ENCODE measurements around the gene TAS2R42.

Gene TAS2R42, protein sequence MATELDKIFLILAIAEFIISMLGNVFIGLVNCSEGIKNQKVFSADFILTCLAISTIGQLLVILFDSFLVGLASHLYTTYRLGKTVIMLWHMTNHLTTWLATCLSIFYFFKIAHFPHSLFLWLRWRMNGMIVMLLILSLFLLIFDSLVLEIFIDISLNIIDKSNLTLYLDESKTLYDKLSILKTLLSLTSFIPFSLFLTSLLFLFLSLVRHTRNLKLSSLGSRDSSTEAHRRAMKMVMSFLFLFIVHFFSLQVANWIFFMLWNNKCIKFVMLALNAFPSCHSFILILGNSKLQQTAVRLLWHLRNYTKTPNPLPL

DNA sequence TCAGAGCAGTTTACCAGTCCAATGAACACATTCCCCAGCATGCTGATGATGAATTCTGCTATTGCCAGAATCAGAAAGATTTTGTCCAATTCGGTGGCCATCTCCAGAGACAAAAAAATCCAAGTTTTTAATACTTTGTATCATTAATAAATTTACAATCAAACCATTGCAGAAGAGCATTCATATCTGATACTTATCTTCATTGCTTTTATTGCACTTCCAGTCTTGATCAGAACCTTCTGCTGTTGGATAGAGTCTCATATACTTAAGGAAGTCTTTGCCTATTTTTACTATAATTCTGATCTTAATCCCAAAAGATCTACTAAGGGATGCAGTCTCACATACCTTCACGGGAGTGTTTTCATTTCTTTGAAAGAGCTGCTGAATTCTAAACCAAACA lies at the start of gene TAS2R42:
TSS of gene TAS2R42 (minus strand) at position 101 of the 400 bp plus-strand sequence. CDS start at position 101, 0 bp downstream.
- H3K36me3 ChIP-seq (ENCODE audit: control insufficient read depth, insufficient read depth, low read length) = no peaks in the 10 kb centered on the region
- no peak within 1 kb of the TSS for H3K27ac ChIP-seq
- no peaks in the 10 kb centered on the region for H3K9me3 ChIP-seq (ENCODE audit: control insufficient read depth, low read length)
- no peak within 1 kb of the TSS for H3K4me3 ChIP-seq (ENCODE audit: low read depth, low read length)
- H2AFZ ChIP-seq = no peak within 1 kb of the TSS
- no peaks in the 10 kb centered on the region for H3K27me3 ChIP-seq (ENCODE audit: control insufficient read depth, insufficient read depth, low read length)
- no peak within 1 kb of the TSS for H3K9ac ChIP-seq
- H3K4me2 ChIP-seq (ENCODE audit: low read length) = no peak within 1 kb of the TSS
- no peaks in the 10 kb centered on the region for H3K4me1 ChIP-seq
- TF ChIP-seq, protein P1, sequence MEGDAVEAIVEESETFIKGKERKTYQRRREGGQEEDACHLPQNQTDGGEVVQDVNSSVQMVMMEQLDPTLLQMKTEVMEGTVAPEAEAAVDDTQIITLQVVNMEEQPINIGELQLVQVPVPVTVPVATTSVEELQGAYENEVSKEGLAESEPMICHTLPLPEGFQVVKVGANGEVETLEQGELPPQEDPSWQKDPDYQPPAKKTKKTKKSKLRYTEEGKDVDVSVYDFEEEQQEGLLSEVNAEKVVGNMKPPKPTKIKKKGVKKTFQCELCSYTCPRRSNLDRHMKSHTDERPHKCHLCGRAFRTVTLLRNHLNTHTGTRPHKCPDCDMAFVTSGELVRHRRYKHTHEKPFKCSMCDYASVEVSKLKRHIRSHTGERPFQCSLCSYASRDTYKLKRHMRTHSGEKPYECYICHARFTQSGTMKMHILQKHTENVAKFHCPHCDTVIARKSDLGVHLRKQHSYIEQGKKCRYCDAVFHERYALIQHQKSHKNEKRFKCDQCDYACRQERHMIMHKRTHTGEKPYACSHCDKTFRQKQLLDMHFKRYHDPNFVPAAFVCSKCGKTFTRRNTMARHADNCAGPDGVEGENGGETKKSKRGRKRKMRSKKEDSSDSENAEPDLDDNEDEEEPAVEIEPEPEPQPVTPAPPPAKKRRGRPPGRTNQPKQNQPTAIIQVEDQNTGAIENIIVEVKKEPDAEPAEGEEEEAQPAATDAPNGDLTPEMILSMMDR (IDR thresholded peaks at IDR 0.05) = no peak
- H3K79me2 ChIP-seq = no peaks in the 10 kb centered on the region

DNA sequence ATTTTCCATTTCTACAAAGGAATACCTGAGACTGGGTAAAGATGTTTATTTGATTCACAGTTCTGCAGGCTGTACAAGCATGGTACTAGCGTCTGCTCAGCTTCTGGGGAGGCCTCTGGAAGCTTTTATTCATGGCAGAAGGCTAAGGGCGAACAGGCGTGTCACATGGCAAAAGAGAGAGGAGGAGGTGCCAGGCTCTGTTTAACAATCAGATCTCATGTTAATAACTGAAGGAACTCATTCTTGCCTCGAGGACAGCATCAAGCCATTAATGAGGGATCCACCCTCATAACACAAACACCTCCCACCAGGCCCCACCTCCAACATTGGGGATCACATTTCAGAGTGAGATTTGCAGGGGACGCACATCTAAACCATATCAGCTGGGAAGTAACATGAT lies 46.8 kb upstream of the TAS2R42 start:
- H3K9me3 ChIP-seq (ENCODE audit: control insufficient read depth, low read length) = no peaks in the 10 kb centered on the region
- no peaks in the 10 kb centered on the region for H3K36me3 ChIP-seq (ENCODE audit: control insufficient read depth, insufficient read depth, low read length)
- TF ChIP-seq, protein P1 (IDR thresholded peaks at IDR 0.05) = no peak

DNA sequence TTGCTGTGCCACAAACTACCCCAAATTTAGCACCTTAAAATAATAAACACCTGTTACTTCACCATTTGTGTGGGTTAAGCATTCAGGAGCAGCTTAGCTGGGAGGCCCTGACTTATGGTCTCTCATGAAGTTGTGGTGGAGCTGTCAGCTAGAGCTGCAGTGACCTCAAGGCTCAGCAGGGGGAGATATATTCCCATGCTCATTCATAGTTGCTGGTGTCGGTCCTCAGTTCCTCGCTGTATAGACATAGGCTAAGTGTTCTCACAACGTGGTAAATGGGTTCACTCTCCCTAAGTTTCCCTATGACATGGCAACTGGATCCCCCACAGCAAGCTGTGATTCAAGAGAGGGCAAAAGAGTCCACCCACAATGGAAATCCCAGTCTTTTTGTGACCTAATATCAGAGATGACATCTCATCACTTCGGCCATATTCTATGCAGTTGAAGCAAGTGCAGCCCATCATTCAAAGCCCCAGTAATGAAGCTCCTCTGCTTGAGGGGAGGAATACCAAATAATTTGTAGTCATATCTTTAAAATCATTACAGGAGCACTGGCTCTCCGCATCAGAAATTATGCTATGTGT lies 41.7 kb upstream of the TAS2R42 start:
- no peak overlapping the region for H3K27ac ChIP-seq
- no peaks in the 10 kb centered on the region for H3K27me3 ChIP-seq (ENCODE audit: control insufficient read depth, insufficient read depth, low read length)
- no peaks in the 10 kb centered on the region for H3K36me3 ChIP-seq (ENCODE audit: control insufficient read depth, insufficient read depth, low read length)
- H2AFZ ChIP-seq = peak overlapping the region; percentile 63
- no peak overlapping the region for H3K4me3 ChIP-seq (ENCODE audit: low read depth, low read length)
- no peak overlapping the region for H3K4me2 ChIP-seq (ENCODE audit: low read length)
- no peaks in the 10 kb centered on the region for H3K9me3 ChIP-seq (ENCODE audit: control insufficient read depth, low read length)
- H3K79me2 ChIP-seq = no peaks in the 10 kb centered on the region
- TF ChIP-seq, protein P1 (IDR thresholded peaks at IDR 0.05) = peak; percentile 86
- H3K9ac ChIP-seq = no peak overlapping the region
- H3K4me1 ChIP-seq = peaks cover 7% of the 10 kb centered on the region

More for the DNA sequence above, 46.8 kb upstream of the TAS2R42 start:
- no peaks in the 10 kb centered on the region for H3K27me3 ChIP-seq (ENCODE audit: control insufficient read depth, insufficient read depth, low read length)
- H3K4me2 ChIP-seq (ENCODE audit: low read length) = no peak overlapping the region
- no peak overlapping the region for H3K4me3 ChIP-seq (ENCODE audit: low read depth, low read length)
- H2AFZ ChIP-seq = no peak overlapping the region
- H3K9ac ChIP-seq = no peak overlapping the region
- no peaks in the 10 kb centered on the region for H3K79me2 ChIP-seq
- H3K27ac ChIP-seq = no peak overlapping the region
- H3K4me1 ChIP-seq = peaks cover 8% of the 10 kb centered on the region

DNA sequence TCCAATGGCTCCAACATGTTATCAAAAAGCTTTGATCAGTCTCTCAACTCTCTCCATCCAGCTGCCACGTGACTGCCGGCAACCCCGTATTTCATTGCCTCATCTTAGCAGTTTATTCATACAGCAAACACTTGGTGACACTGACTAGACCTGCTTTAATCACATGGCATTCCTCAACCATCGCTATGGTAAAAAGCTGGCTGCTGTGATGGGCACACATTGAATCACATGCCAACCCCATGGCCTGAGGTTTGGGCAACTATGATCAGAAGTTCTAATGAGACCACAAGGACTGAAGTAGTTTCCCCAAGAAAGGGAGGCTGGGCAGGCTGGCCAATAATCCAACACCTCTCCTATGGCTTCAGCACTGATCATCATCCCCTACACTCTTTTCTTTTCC lies 40.6 kb upstream of the TAS2R42 start:
- Histone ChIP-seq H3K9me3 (ENCODE audit: control insufficient read depth, low read length) (no peaks in the 10 kb centered on the region), H2AFZ (no peak overlapping the region), H3K4me2 (ENCODE audit: low read length) (no peak overlapping the region), H3K36me3 (ENCODE audit: control insufficient read depth, insufficient read depth, low read length) (no peaks in the 10 kb centered on the region), H3K4me3 (ENCODE audit: low read depth, low read length) (no peak overlapping the region), H3K4me1 (peaks cover 7% of the 10 kb centered on the region), H3K9ac (no peak overlapping the region), H3K27ac (no peak overlapping the region), H3K27me3 (ENCODE audit: control insufficient read depth, insufficient read depth, low read length) (no peaks in the 10 kb centered on the region), H3K79me2 (no peaks in the 10 kb centered on the region)
- TF ChIP-seq, protein P1 (IDR thresholded peaks at IDR 0.05) = no peak
